Measurements from ENCODE around the gene NGFR. TPM values are rescaled to one million over a fixed set of nuclear protein-coding genes. Genes with fewer than 3 reads are reported as not detected.
A peak's percentile ranks its signal among the peaks of the same experiment; 100 is the strongest.

NGFR gene
- total and polyA plus RNA-seq, 3 experiments from 2014 or later = 0.07 to 0.37 (median 0.15) TPM

GRCh38 chr17:49486012-49486641, 9.0 kb upstream of the NGFR start:
- Histone ChIP-seq H3K27ac (ENCODE audit: low read depth, low read length) (no peak overlapping the region), H3K4me1 (ENCODE audit: insufficient read depth, low read length) (no peaks in the 10 kb centered on the region), H3K9me3 (ENCODE audit: low read length) (no peaks in the 10 kb centered on the region), H3K36me3 (ENCODE audit: insufficient read depth, low read length) (no peaks in the 10 kb centered on the region), H3K4me3 (ENCODE audit: low read length) (no peak overlapping the region), H3K27me3 (ENCODE audit: insufficient read depth, low read length, poor library complexity, severe bottlenecking) (peaks cover 12% of the 10 kb centered on the region)
- Mint-ChIP-seq H3K4me1 (peaks cover 0 to 3% (median 0%) of the 10 kb centered on the region in 3 donors), H3K4me3 (no peak overlapping the region), H3K36me3 (no peaks in the 10 kb centered on the region), H3K9me3 (no peaks in the 10 kb centered on the region), H3K27ac (peak overlapping the region in 1 of 8 donors; percentile 11), H3K27me3 (peaks cover 19 to 45% of the 10 kb centered on the region in 2 donors)
- DNase-seq = no peak
- ChIA-PET CTCF (interaction anchor here (0.9 to 1.0 kb wide), 2 partner anchors 9 kb away, joined by 3 read pairs; partner anchors contain the start of gene NGFR), POLR2A (no interaction called here)

- Mint-ChIP-seq H3K9me3 (no peaks in the 10 kb centered on the region), H3K36me3 (no peaks in the 10 kb centered on the region), H3K4me1 (peaks cover 0 to 3% (median 0%) of the 10 kb centered on the region in 3 donors), H3K4me3 (no peak overlapping the region), H3K27me3 (peaks cover 19 to 43% of the 10 kb centered on the region in 2 donors), H3K27ac (no peak overlapping the region)
- CTCF ChIA-PET = interaction anchor here (0.9 kb wide), 1 partner anchor 8 kb away, joined by 3 read pairs; no protein-coding TSS in a partner anchor
- H3K36me3 ChIP-seq (ENCODE audit: insufficient read depth, low read length) = no peaks in the 10 kb centered on the region
- H3K9me3 ChIP-seq (ENCODE audit: low read length) = no peaks in the 10 kb centered on the region
- POLR2A ChIA-PET = no interaction called here
- no peaks in the 10 kb centered on the region for H3K4me1 ChIP-seq (ENCODE audit: insufficient read depth, low read length)
- H3K4me3 ChIP-seq (ENCODE audit: low read length) = no peak overlapping the region
- H3K27ac ChIP-seq (ENCODE audit: low read depth, low read length) = no peak overlapping the region
- H3K27me3 ChIP-seq (ENCODE audit: insufficient read depth, low read length, poor library complexity, severe bottlenecking) = peaks cover 12% of the 10 kb centered on the region
- DNase-seq = no peak
Measured at GRCh38 chr17:49487183-49487582, 7.9 kb upstream of the NGFR start.

GRCh38 chr17:49488612-49489011, 6.5 kb upstream of the NGFR start:
- H3K9me3 Mint-ChIP-seq = no peaks in the 10 kb centered on the region
- CTCF ChIA-PET = interaction anchor here (1.1 kb wide), 1 partner anchor 9 kb away, joined by 4 read pairs; no protein-coding TSS in a partner anchor

GRCh38 chr17:49489348-49489747, 5.7 kb upstream of the NGFR start:
- no peaks in the 10 kb centered on the region for H3K4me1 ChIP-seq (ENCODE audit: insufficient read depth, low read length)
- H3K27me3 Mint-ChIP-seq = peaks cover 9 to 38% of the 10 kb centered on the region in 2 donors
- no peaks in the 10 kb centered on the region for H3K36me3 Mint-ChIP-seq
- H3K27ac ChIP-seq (ENCODE audit: low read depth, low read length) = no peak overlapping the region
- no peaks in the 10 kb centered on the region for H3K9me3 Mint-ChIP-seq
- H3K27me3 ChIP-seq (ENCODE audit: insufficient read depth, low read length, poor library complexity, severe bottlenecking) = peaks cover 12% of the 10 kb centered on the region
- no peak for DNase-seq
- no peak overlapping the region for H3K27ac Mint-ChIP-seq
- peaks cover 2 to 6% (median 2%) of the 10 kb centered on the region in 3 donors for H3K4me1 Mint-ChIP-seq
- H3K9me3 ChIP-seq (ENCODE audit: low read length) = no peaks in the 10 kb centered on the region
- ChIA-PET POLR2A (no interaction called here), CTCF (interaction anchor here (1.1 kb wide), 1 partner anchor 8 kb away, joined by 4 read pairs; no protein-coding TSS in a partner anchor)
- no peak overlapping the region for H3K4me3 ChIP-seq (ENCODE audit: low read length)
- no peaks in the 10 kb centered on the region for H3K36me3 ChIP-seq (ENCODE audit: insufficient read depth, low read length)
- H3K4me3 Mint-ChIP-seq = no peak overlapping the region

More at GRCh38 chr17:49488612-49489011, 6.5 kb upstream of the NGFR start:
- Mint-ChIP-seq H3K27ac (peak overlapping the region in 1 of 8 donors; percentile 0), H3K36me3 (no peaks in the 10 kb centered on the region), H3K4me1 (peaks cover 0 to 3% (median 0%) of the 10 kb centered on the region in 3 donors), H3K27me3 (peaks cover 12 to 39% of the 10 kb centered on the region in 2 donors), H3K4me3 (no peak overlapping the region)
- Histone ChIP-seq H3K27me3 (ENCODE audit: insufficient read depth, low read length, poor library complexity, severe bottlenecking) (peaks cover 12% of the 10 kb centered on the region), H3K9me3 (ENCODE audit: low read length) (no peaks in the 10 kb centered on the region), H3K36me3 (ENCODE audit: insufficient read depth, low read length) (no peaks in the 10 kb centered on the region), H3K27ac (ENCODE audit: low read depth, low read length) (no peak overlapping the region), H3K4me3 (ENCODE audit: low read length) (no peak overlapping the region), H3K4me1 (ENCODE audit: insufficient read depth, low read length) (no peaks in the 10 kb centered on the region)
- POLR2A ChIA-PET = no interaction called here
- DNase-seq = no peak

- no peaks in the 10 kb centered on the region for H3K36me3 ChIP-seq (ENCODE audit: insufficient read depth, low read length)
- H3K27me3 ChIP-seq (ENCODE audit: insufficient read depth, low read length, poor library complexity, severe bottlenecking) = peaks cover 12% of the 10 kb centered on the region
- CTCF ChIA-PET = no interaction called here
- peaks cover 9 to 31% of the 10 kb centered on the region in 2 donors for H3K27me3 Mint-ChIP-seq
- no peaks in the 10 kb centered on the region for H3K36me3 Mint-ChIP-seq
- H3K4me3 ChIP-seq (ENCODE audit: low read length) = no peak overlapping the region
- no peaks in the 10 kb centered on the region for H3K9me3 Mint-ChIP-seq
- H3K4me3 Mint-ChIP-seq = no peak overlapping the region
- H3K4me1 Mint-ChIP-seq = peaks cover 7 to 12% (median 7%) of the 10 kb centered on the region in 3 donors
- DNase-seq = no peak
- peaks cover under 1% of the 10 kb centered on the region for H3K4me1 ChIP-seq (ENCODE audit: insufficient read depth, low read length)
- POLR2A ChIA-PET = no interaction called here
- no peaks in the 10 kb centered on the region for H3K9me3 ChIP-seq (ENCODE audit: low read length)
- H3K27ac Mint-ChIP-seq = peak overlapping the region in 1 of 8 donors; percentile 35
- H3K27ac ChIP-seq (ENCODE audit: low read depth, low read length) = no peak overlapping the region
Measured at GRCh38 chr17:49490276-49490675, 4.8 kb upstream of the NGFR start.

GRCh38 chr17:49491192-49491769, 3.8 kb upstream of the NGFR start:
- ChIA-PET CTCF (no interaction called here), POLR2A (no interaction called here)
- Mint-ChIP-seq H3K27ac (peak overlapping the region in 1 of 8 donors; percentile 8), H3K9me3 (no peaks in the 10 kb centered on the region), H3K4me3 (peak overlapping the region in 1 of 7 donors; percentile 0), H3K36me3 (no peaks in the 10 kb centered on the region), H3K4me1 (peaks cover 10 to 22% (median 12%) of the 10 kb centered on the region in 3 donors), H3K27me3 (peaks cover 9 to 25% of the 10 kb centered on the region in 2 donors)
- Histone ChIP-seq H3K36me3 (ENCODE audit: insufficient read depth, low read length) (no peaks in the 10 kb centered on the region), H3K27me3 (ENCODE audit: insufficient read depth, low read length, poor library complexity, severe bottlenecking) (peaks cover 11% of the 10 kb centered on the region), H3K27ac (ENCODE audit: low read depth, low read length) (no peak overlapping the region), H3K4me3 (ENCODE audit: low read length) (no peak overlapping the region), H3K9me3 (ENCODE audit: low read length) (no peaks in the 10 kb centered on the region), H3K4me1 (ENCODE audit: insufficient read depth, low read length) (peaks cover 11% of the 10 kb centered on the region)
- no peak for DNase-seq

GRCh38 chr17:49494399-49494985, 601 bp upstream of the NGFR start:
- Mint-ChIP-seq H3K27me3 (peaks cover 21 to 26% of the 10 kb centered on the region in 2 donors), H3K36me3 (no peaks in the 10 kb centered on the region), H3K4me3 (peak overlapping the region; percentile 73 to 95 (median 79)), H3K9me3 (no peaks in the 10 kb centered on the region), H3K4me1 (peaks cover 19 to 37% (median 24%) of the 10 kb centered on the region in 3 donors), H3K27ac (peak overlapping the region in 3 of 8 donors; percentile 21 to 61 (median 43))
- DNase-seq = no peak
- H3K4me3 ChIP-seq (ENCODE audit: low read length) = no peak overlapping the region
- H3K36me3 ChIP-seq (ENCODE audit: insufficient read depth, low read length) = no peaks in the 10 kb centered on the region
- no peak overlapping the region for H3K27ac ChIP-seq (ENCODE audit: low read depth, low read length)
- peaks cover 29% of the 10 kb centered on the region for H3K4me1 ChIP-seq (ENCODE audit: insufficient read depth, low read length)
- peaks cover 28% of the 10 kb centered on the region for H3K27me3 ChIP-seq (ENCODE audit: insufficient read depth, low read length, poor library complexity, severe bottlenecking)
- ChIA-PET POLR2A (no interaction called here), CTCF (interaction anchor here (0.9 to 3.4 kb wide), 3 partner anchors 10 to 62 kb away, joined by 3 to 25 read pairs (median 4); no protein-coding TSS in a partner anchor)
- no peaks in the 10 kb centered on the region for H3K9me3 ChIP-seq (ENCODE audit: low read length)

- ChIA-PET POLR2A (no interaction called here), CTCF (interaction anchor here (0.7 to 3.4 kb wide), 12 partner anchors 9 to 88 kb away, joined by 3 to 25 read pairs (median 5); no protein-coding TSS in a partner anchor)
- peak overlapping the region in 1 of 8 donors; percentile 47 for H3K27ac Mint-ChIP-seq
- Histone ChIP-seq H3K9me3 (ENCODE audit: low read length) (no peaks in the 10 kb centered on the region), H3K27ac (ENCODE audit: low read depth, low read length) (no peak overlapping the region), H3K27me3 (ENCODE audit: insufficient read depth, low read length, poor library complexity, severe bottlenecking) (peaks cover 37% of the 10 kb centered on the region), H3K36me3 (ENCODE audit: insufficient read depth, low read length) (no peaks in the 10 kb centered on the region), H3K4me1 (ENCODE audit: insufficient read depth, low read length) (peaks cover 29% of the 10 kb centered on the region), H3K4me3 (ENCODE audit: low read length) (peak overlapping the region; percentile 55)
- H3K9me3 Mint-ChIP-seq = no peaks in the 10 kb centered on the region
- peak overlapping the region; percentile 74 to 92 (median 80) for H3K4me3 Mint-ChIP-seq
- peaks cover 19 to 37% (median 24%) of the 10 kb centered on the region in 3 donors for H3K4me1 Mint-ChIP-seq
- DNase-seq = no peak
- peaks cover 32 to 33% of the 10 kb centered on the region in 2 donors for H3K27me3 Mint-ChIP-seq
- H3K36me3 Mint-ChIP-seq = no peaks in the 10 kb centered on the region
Measured at GRCh38 chr17:49495842-49496182, 719 bp downstream of the NGFR start.

Data from CD8-positive, alpha-beta memory T cell (primary cell).